GM21529 (cell line): ENCODE measurements around the gene TSC22D1.

Experiments
- ATAC-seq: cut with Tn5 transposase; IDR thresholded peaks from one replicate; pipeline ENCODE4 v1.9.1; 2021; ENCODE audit not compliant: unreplicated experiment

The TSC22D1 gene

GRCh38 chr13:44508562-44509077, 67.5 kb downstream of the TSC22D1 start:
- no peak for ATAC-seq

DNA sequence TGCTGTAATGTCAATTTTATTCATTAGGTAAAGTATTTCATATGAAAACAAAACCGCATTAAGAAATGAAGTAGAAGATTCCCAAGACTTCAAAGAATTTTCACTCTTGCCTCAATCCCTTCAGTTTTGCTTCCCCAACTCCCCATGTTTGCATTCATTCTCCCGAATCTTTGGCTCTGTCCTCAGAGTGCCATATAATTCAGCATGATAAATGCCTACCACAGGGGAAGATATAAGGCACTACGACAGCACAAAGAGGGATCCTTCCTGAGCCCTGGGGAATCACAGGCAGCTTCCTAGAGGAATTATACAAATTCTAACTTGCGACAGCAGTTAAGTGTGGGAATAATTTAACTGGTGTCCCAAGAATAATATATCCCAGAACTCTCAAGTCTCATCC, 68.5 kb downstream of the TSC22D1 start:
- ATAC-seq, result no peak

GRCh38 chr13:44506719-44507118, 69.4 kb downstream of the TSC22D1 start:
- ATAC-seq, result no peak

DNA sequence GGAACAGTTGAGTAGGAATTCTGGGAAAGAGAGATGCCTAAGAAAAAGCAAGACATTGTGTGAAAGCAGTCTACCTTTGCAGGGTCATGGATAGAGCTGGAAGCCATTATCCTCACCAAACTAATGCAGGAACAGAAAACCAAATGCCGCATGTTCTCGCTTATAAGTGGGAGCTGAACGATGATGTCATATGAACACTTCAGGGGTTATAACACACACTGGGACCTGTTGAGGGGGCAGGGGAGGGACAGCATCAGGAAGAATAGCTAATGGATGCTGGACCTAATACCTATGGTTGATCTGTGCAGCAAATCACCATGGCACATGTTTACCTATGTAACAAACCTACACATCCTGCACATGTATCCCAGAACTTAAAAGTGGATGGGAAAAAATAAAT, 69.9 kb downstream of the TSC22D1 start:
- ATAC-seq, result no peak

DNA sequence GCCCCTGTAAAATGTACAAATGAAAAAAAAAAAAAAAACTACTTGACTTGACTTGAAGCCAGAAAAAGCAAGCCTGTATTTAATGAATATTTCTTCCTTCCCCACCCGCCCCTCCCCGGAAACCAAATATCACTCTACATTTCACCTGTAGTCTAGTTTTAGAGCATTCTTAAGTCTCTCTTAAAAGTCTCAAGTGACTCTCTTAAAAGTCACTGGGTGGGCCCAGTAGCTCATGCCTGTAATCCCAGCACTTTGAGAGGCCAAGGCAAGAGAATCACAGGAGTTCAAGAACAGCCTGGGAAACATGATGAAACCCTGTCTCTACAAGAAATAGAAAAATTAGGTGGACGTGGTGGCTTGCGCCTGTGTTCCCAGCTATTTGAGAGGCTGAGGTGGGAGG, 72.0 kb downstream of the TSC22D1 start:
- no peak for ATAC-seq

- ATAC-seq, result no peak
These were observed 77.2 kb downstream of the TSC22D1 start for GRCh38 chr13:44498969-44499368.

- ATAC-seq, result no peak
These were observed 77.6 kb downstream of the TSC22D1 start for GRCh38 chr13:44498502-44498901.

DNA sequence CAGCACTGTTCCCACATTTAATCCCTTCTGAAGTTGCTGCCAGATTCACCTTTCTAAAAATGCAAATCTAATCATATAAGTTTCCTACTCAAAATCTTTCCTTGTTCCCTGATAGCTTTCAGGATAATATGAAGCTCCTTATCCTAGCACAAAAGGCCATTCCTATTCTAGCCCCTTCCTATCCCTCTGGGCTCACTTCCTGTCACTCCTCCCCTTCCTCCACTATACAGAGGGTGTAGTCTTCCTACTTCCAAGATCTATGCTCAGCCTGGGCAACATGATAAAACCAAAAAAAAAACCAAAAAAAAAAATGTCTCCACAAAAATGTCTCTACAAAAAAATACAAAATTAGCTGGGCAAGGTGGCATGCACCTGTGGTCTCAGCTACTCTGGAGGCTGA, 78.3 kb downstream of the TSC22D1 start:
- ATAC-seq, result no peak

DNA sequence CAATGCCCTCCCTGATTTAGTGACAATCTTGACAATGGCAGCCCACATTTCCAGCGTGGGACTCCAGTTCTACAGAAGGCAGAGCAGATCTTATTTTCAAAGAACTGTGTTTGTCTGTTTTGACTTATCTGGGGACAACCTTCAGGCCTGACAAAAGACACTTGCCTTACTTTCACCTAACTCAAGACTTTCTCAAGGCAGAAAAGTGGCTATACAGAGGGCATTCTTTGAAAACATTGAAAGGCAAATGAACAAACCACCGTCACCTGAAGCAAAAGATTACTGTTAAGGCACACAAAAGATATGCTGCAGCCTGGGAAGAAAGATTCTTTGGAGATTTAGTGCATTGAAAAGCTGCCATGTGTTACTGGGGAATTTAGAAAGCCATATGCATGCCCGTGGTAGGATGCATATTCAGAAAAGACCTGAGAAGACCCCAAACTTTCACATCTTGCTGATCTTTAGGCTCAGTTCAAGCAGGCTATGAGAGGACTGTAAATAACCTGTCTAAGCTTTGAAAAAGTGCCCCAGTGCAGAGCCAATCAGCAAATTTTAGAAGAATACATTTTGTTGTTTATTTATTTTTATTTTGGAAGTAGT, 82.8 kb downstream of the TSC22D1 start:
- ATAC-seq, result no peak

- ATAC-seq, result no peak
These were observed 86.4 kb downstream of the TSC22D1 start for GRCh38 chr13:44489751-44490150.

DNA sequence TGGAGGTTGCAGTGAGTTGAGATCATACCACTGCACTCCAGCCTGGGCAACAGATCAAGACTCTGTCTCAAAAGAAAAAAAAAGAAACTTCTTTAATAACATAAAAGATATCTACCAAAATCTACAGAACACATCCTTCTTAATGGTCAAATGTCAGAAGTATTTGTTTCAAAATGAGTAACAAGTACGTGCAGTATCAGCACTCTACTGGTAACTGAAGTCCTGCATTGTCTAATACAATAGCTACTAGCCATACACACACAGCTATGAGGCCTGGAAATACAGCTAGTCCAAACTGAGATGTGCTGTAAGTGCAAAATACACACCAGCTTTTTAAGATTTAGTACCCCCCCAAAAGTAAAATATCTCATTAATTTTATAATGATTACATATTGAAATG, 88.1 kb downstream of the TSC22D1 start:
- ATAC-seq, result no peak

DNA sequence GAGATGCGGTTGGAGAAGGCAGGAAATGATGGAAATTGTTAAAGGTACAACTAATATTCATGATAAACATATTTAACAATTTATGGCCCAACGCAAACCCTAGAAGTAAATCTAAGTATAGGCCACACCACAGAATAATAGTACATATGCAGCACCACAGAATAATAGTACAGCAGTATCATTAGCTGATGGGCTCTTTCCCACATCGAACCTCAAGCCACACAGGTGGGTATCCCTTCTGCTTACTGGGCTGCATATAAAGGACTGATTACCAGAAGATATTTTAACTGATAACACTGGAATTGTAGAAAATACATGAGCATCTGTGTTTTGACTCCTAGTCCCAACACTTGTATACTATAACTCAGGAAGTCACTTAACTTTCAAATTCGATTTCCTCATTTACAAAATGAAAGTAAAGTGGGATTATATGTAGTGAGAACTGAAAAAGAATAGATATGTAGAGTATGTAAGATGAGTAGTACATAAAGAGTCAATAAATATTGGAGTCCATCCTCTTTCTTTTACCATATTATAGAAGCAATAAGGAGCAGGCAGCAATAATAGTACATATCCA, 91.5 kb downstream of the TSC22D1 start:
- ATAC-seq, result peak; percentile 51

DNA sequence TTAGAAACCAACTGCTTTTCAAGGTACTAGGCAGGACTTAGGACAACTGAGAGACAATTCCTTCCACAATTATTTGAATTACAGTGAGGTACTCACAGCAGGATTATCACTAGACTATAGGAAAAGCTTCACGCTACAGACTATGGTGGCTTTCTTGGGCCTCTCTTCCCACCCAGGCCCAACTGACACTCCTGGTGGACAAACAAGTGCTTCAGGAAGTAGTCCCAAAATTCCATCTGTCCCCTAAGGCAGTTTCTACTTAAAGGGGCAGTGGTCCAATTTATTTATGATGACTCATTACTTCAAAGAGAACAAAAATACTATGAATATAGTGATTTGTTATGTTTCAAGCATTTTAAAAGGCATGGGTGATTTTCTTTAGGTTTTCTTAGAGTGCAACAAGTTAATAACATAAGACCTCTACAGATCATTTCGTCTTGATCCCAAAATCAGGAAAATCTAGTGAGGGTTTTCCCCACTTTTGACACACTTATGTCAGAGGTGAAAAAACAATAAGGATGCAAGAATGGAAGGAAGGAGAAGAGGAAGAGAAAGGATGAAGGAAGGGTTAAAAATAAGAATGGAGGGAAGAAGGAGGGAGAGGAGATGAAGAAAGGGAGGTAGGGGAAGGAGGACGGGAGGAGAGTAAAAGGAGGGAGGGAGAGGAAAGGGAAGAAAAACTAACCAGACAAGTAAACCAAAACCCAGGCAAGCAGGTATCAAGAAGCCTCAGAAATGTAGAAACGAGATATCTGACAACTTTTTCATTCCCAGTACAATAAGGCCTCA, 101.8 kb downstream of the TSC22D1 start:
- no peak for ATAC-seq

- ATAC-seq, result no peak
These were observed 104.4 kb downstream of the TSC22D1 start for GRCh38 chr13:44471686-44472085.

- ATAC-seq, result no peak
These were observed 105.2 kb downstream of the TSC22D1 start for GRCh38 chr13:44470638-44471562.

- no peak for ATAC-seq
These were observed 107.3 kb downstream of the TSC22D1 start for GRCh38 chr13:44468874-44469273.

- ATAC-seq, result no peak
These were observed 110.8 kb downstream of the TSC22D1 start for GRCh38 chr13:44465318-44465717.

- ATAC-seq, result no peak
These were observed 111.7 kb downstream of the TSC22D1 start for GRCh38 chr13:44464471-44464870.

DNA sequence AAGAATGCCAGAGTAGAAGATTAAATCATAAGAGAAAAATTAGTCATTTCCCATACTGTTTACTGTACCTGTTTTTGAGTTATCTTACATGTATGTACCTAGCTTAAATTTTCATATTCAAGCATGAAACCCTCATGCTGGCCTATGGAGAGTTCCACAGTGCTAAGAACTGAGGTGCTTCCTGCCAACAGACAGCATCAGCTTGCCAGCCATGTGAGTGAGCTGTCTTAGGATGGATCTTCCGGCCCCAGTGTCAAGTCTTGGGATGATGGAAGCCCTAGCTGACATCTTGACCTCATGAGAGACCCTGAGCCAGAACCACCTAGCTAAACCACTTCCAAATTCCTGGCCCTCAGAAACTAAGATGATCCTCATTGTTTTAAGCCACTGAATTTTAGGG, 112.4 kb downstream of the TSC22D1 start:
- no peak for ATAC-seq

DNA sequence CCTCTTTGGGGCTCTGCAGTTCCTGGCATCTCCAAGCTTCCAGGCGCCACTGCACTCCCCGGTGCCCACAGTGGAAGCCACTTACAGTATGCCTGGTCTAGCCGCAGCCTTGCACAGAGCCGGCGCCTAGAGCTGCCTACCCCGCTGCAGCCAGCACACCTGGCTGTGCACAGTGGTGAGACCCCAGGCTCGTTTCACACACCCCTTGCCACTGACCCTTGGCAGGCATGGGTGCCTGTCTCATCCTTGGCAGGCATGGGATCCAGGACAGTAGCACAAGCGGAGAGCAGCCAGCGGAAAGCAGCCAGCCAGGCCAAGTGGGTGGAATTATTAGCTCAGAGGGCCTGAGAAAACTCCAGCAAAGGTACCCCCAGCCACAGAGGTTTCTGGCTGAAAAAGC, 116.5 kb downstream of the TSC22D1 start:
- no peak for ATAC-seq

DNA sequence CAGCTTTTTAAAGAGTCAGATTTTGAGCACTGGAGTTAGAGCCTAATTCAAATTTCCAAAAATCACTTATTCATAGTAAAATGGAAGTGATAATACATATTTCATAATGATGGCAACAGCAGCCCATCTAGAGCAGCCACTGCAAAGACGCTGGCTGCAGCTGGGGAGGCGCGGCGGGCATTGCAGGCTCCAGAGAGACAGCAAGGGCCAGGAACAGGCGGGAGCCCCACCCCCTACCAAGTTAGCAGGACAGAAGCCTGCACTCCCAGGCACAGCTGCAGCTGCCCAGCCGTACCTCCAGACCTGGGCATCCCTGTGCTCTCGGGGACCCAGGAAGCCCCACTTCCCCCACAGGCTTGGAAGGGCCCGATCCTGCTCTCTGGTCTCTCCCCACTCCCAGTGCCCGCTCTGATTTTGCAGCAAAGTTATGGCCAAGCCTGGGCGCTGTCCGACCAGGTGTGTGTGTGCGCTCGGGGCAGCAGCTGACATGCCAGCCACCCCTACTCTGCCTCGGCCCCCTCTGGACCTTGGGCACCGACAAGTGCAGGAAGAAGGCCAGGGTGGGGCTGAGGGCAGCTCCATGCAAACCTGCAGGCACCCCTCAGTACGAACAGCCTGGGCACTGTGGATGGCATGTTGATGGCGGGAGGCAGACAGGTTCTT, 117.7 kb downstream of the TSC22D1 start:
- ATAC-seq, result no peak
